ENCODE data around the gene ADGRA1.

- TF ChIP-seq RAD21 (IDR thresholded peaks at IDR 0.05; ENCODE audit: low read depth), result peak; percentile 78
- TF ChIP-seq TEAD4 (IDR thresholded peaks at IDR 0.05), result no peak
- TF ChIP-seq USF1 (IDR thresholded peaks at IDR 0.05), result no peak
Observed at GRCh38 chr10:133124357-133125211, 36.9 kb downstream of the ADGRA1 start.
